MCF 10A (cell line): Measurements from ENCODE around the gene RERE. TPM values are rescaled to one million over a fixed set of nuclear protein-coding genes. Genes with fewer than 3 reads are reported as not detected.
A peak's percentile ranks its signal among the peaks of the same experiment; 100 is the strongest.
"Not testable (repeated sequence)": the region's sequence is repeated elsewhere in the genome, so short reads cannot be mapped to it uniquely, and the experiment has no call there.

ENCODE experiments used
- BruUV-seq: library from RNA; stranded (reverse); fragments of 400-500 nt; replicated peaks from 2 replicates; lab custom pipeline; 2021; lab: Mats Ljungman, UMichigan
- CTCF ChIA-PET: fragments of 300-600 bp; sonication (Branson Sonifier 250); formaldehyde crosslinking; extraction: SDS; loops from one replicate; lab custom pipeline; 2021; ENCODE audit warnings: antibody characterized with exemption, inconsistent platforms; lab: Yijun Ruan, JAX
- POLR2A ChIA-PET: fragments of 300-600, 350-650 bp; sonication (Branson Sonifier 250); formaldehyde crosslinking; extraction: SDS; loops from one replicate; lab custom pipeline; 2020; ENCODE audit warnings: antibody characterized with exemption, inconsistent platforms; lab: Yijun Ruan, JAX
- DNase-seq: peaks from one replicate; pipeline ENCODE4 v3.0.0-alpha.2; 2018; ENCODE audit not compliant: unreplicated experiment
- H3K27ac Mint-ChIP-seq: one replicate; pipeline ENCODE4 v1.8.0; 2022; ENCODE audit warnings: mild to moderate bottlenecking, low read depth, mixed read lengths; ENCODE audit not compliant: unreplicated experiment
- H3K27me3 Mint-ChIP-seq: one replicate; pipeline ENCODE4 v1.8.0; 2022; ENCODE audit warnings: mixed read lengths; ENCODE audit not compliant: insufficient read depth, unreplicated experiment
- H3K36me3 Mint-ChIP-seq: one replicate; pipeline ENCODE4 v1.8.0; 2022; ENCODE audit warnings: mild to moderate bottlenecking, moderate library complexity, mixed read lengths; ENCODE audit not compliant: insufficient read depth, unreplicated experiment
- H3K4me1 Mint-ChIP-seq: one replicate; pipeline ENCODE4 v1.8.0; 2022; ENCODE audit warnings: mixed read lengths; ENCODE audit not compliant: insufficient read depth, unreplicated experiment
- H3K4me3 Mint-ChIP-seq: one replicate; pipeline ENCODE4 v1.8.0; 2022; ENCODE audit warnings: mild to moderate bottlenecking, moderate library complexity, mixed read lengths; ENCODE audit not compliant: unreplicated experiment
- H3K9me3 Mint-ChIP-seq: one replicate; pipeline ENCODE4 v1.8.0; 2022; ENCODE audit warnings: mixed read lengths; ENCODE audit not compliant: unreplicated experiment
- intact Hi-C: fragments of 100-400 bp; cut with micrococcal nuclease; formaldehyde crosslinking; loops from 2 replicates; pipeline ENCODE4 v1.14.1; 2022
- total RNA-seq: library from RNA; stranded (reverse); gene quantifications from 2 replicates; pipeline ENCODE4 v1.2.3, GENCODE V29; 2022
- TF ChIP-seq, protein P1 (sequence below): fragments of 200-600 bp; IDR thresholded peaks from one replicate; pipeline ENCODE4 v1.8.0; 2022; ENCODE audit warnings: antibody characterized with exemption, mild to moderate bottlenecking; ENCODE audit not compliant: unreplicated experiment

The RERE gene
- total RNA-seq, 1 experiment from 2014 or later, result 48.4 TPM

DNA sequence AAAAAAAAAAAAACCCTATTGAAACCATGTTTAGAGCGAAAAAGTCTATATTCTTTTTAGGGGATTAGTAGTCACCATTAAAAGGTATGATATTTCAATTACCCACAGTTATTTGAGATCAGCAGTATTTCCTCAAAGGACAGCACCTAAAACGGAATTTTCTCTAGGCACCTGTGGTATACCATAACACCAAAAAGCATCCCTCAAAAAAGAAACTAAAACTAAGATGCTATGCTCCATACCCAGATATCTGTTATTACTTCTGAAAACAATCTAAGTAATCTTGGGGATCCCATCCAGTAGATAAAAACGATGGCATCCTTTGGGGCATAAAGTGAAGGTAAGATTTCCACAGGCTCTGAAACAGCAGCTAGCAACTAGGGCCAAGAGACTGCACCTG is 89.0 kb downstream of the RERE start:
- Mint-ChIP-seq H3K4me3 (no peak overlapping the region), H3K4me1 (peaks cover 6% of the 10 kb centered on the region), H3K9me3 (peaks cover 7% of the 10 kb centered on the region), H3K27ac (no peak overlapping the region), H3K27me3 (no peaks in the 10 kb centered on the region), H3K36me3 (peaks cover 4% of the 10 kb centered on the region)
- TF ChIP-seq, protein P1, sequence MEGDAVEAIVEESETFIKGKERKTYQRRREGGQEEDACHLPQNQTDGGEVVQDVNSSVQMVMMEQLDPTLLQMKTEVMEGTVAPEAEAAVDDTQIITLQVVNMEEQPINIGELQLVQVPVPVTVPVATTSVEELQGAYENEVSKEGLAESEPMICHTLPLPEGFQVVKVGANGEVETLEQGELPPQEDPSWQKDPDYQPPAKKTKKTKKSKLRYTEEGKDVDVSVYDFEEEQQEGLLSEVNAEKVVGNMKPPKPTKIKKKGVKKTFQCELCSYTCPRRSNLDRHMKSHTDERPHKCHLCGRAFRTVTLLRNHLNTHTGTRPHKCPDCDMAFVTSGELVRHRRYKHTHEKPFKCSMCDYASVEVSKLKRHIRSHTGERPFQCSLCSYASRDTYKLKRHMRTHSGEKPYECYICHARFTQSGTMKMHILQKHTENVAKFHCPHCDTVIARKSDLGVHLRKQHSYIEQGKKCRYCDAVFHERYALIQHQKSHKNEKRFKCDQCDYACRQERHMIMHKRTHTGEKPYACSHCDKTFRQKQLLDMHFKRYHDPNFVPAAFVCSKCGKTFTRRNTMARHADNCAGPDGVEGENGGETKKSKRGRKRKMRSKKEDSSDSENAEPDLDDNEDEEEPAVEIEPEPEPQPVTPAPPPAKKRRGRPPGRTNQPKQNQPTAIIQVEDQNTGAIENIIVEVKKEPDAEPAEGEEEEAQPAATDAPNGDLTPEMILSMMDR, result no peak
- POLR2A ChIA-PET, result interaction anchor here (1.2 to 7.8 kb wide), 2 partner anchors 26 to 159 kb away, joined by 3 to 54 read pairs; no protein-coding TSS in a partner anchor
- CTCF ChIA-PET, result interaction anchor here (0.5 to 6.9 kb wide), 11 partner anchors 10 to 489 kb away, joined by 3 to 77 read pairs (median 4); no protein-coding TSS in a partner anchor
- DNase-seq, result no peak
- intact Hi-C loops, result no loop called here
- no TSS peak for BruUV-seq

DNA sequence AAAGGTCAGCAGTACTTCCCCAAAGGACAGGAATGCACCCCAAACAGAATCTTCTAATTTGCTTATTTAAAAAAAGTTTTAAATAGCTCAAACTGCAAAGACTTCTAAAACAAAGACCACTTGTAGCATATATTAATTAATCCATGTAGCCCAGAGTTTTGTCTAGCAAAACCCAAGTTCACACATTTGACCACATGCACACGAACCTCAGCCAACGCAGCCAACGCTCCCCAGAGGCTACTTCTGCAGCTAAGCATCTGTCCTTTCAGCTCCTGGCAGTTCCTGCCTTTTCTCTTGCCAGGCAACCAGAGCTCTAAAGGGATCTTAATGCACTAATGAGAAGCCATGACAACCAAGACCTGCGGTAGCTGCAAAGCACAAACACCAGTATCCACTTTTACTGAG is 89.6 kb downstream of the RERE start:
- no TSS peak for BruUV-seq
- intact Hi-C loops, result no loop called here
- H3K36me3 Mint-ChIP-seq, result no peaks in the 10 kb centered on the region
- no peak for DNase-seq
- H3K4me1 Mint-ChIP-seq, result peaks cover 9% of the 10 kb centered on the region
- TF ChIP-seq, protein P1, result no peak
- POLR2A ChIA-PET, result interaction anchor here (0.9 to 7.8 kb wide), 3 partner anchors 25 to 167 kb away, joined by 3 to 54 read pairs (median 3); no protein-coding TSS in a partner anchor
- no peak overlapping the region for H3K27ac Mint-ChIP-seq
- H3K4me3 Mint-ChIP-seq, result no peak overlapping the region
- no peaks in the 10 kb centered on the region for H3K27me3 Mint-ChIP-seq
- H3K9me3 Mint-ChIP-seq, result peaks cover 7% of the 10 kb centered on the region
- CTCF ChIA-PET, result interaction anchor here (0.5 to 6.9 kb wide), 20 partner anchors 10 to 753 kb away, joined by 3 to 77 read pairs (median 6); no protein-coding TSS in a partner anchor

DNA sequence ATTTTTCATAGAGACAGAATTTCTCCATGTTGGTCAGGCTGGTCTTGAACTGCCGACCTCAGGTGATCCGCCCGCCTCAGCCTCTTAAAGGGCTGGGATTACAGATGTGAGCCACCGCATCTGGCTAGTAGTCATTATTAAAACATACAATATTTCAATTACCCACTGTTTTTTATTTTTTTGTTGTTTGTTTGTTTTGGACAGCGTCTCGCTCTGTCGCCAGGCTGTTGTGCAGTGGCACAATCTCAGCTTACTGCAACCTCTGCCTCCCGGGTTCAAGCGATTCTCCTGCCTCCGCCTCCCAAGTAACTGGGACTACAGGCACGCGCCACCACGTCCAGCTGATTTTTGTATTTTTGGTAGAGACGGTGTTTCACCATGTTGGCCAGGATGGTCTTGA is 90.1 kb downstream of the RERE start:
- POLR2A ChIA-PET, result interaction anchor here (0.6 to 7.8 kb wide), 9 partner anchors 15 to 201 kb away, joined by 3 to 54 read pairs (median 4); partner anchors contain the start of gene ENO1
- H3K36me3 Mint-ChIP-seq, DNase-seq, H3K27me3 Mint-ChIP-seq, BruUV-seq, H3K4me3 Mint-ChIP-seq, H3K27ac Mint-ChIP-seq, H3K9me3 Mint-ChIP-seq, intact Hi-C loops: not testable (repeated sequence)
- CTCF ChIA-PET, result interaction anchor here (0.6 to 6.9 kb wide), 35 partner anchors 9 to 752 kb away, joined by 3 to 77 read pairs (median 6); no protein-coding TSS in a partner anchor
- peaks cover 11% of the 10 kb centered on the region for H3K4me1 Mint-ChIP-seq

DNA sequence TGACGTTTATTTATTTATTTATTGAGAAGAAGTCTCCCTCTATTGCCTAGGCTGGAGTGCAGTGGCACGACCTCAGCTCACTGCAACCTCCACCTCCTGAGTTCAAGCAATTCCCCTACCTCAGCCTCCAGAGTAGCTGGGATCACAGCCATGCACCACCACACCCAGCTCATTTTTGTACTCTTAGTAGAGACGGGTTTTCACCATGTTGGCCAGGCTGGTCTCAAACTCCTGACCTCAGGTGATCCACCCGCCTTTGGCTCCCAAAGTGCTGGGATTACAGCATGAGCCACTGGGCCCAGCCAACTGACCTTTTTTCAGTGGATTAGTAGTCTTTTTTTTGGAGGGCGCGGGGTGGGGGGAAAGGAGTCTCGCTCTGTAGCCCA is 90.6 kb downstream of the RERE start:
- not testable (repeated sequence) for H3K9me3 Mint-ChIP-seq, H3K36me3 Mint-ChIP-seq, H3K4me3 Mint-ChIP-seq, DNase-seq, H3K27me3 Mint-ChIP-seq, BruUV-seq
- peak overlapping the region; percentile 47 for H3K27ac Mint-ChIP-seq
- CTCF ChIA-PET, result interaction anchor here (0.5 to 6.9 kb wide), 46 partner anchors 9 to 1002 kb away, joined by 3 to 77 read pairs (median 4); partner anchors contain the start of gene RERE
- intact Hi-C loops, result loop anchor here (1.0 kb wide), 3 partner anchors 165 to 412 kb away; no protein-coding TSS in a partner anchor
- H3K4me1 Mint-ChIP-seq, result peaks cover 16% of the 10 kb centered on the region
- POLR2A ChIA-PET, result interaction anchor here (0.6 to 7.8 kb wide), 16 partner anchors 15 to 766 kb away, joined by 3 to 54 read pairs (median 5); partner anchors contain the start of genes ENO1, PARK7 and RERE

DNA sequence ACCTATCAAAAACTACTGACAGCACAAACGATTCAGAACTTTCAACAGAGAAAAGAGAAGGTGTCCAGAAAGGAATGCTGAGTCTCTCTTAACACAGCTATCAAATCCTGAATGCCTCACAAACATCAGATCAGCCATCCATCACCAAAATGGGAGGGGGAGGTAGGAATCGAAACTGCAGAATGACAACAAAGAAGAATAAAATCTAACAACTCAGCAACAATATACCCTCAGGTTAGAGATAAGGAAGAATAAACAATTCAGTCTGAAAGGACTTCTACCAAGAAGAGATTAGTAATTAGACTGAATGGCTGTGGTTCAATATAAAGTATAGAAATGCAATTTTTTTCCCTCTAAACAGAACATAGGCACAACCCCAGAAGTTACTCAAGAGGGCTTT is 94.4 kb downstream of the RERE start:
- ChIA-PET CTCF (interaction anchor here (1.2 to 6.9 kb wide), 4 partner anchors 11 to 160 kb away, joined by 3 to 77 read pairs (median 4); no protein-coding TSS in a partner anchor), POLR2A (interaction anchor here (2.2 to 7.8 kb wide), 2 partner anchors 16 to 21 kb away, joined by 10 to 54 read pairs; no protein-coding TSS in a partner anchor)
- peaks cover 18% of the 10 kb centered on the region for H3K4me1 Mint-ChIP-seq
- H3K36me3 Mint-ChIP-seq, result no peaks in the 10 kb centered on the region
- no peak for DNase-seq
- TF ChIP-seq, protein P1, result no peak
- no peaks in the 10 kb centered on the region for H3K27me3 Mint-ChIP-seq
- H3K4me3 Mint-ChIP-seq, result no peak overlapping the region
- H3K27ac Mint-ChIP-seq, result no peak overlapping the region
- intact Hi-C loops, result no loop called here
- BruUV-seq, result no TSS peak
- H3K9me3 Mint-ChIP-seq, result no peaks in the 10 kb centered on the region
